Mucosa of descending colon (tissue), 3 donors: ENCODE data around the gene SLC27A1. TPM values are rescaled to one million over a fixed set of nuclear protein-coding genes. Genes with fewer than 3 reads are reported as not detected.
A peak's percentile ranks its signal among the peaks of the same experiment; 100 is the strongest.

ENCODE experiments used
- ATAC-seq: fragments of 200-7000 bp; cut with Tn5 transposase; one replicate; pipeline ENCODE4 v1.9.1; 2020; ENCODE audit warnings: mild to moderate bottlenecking, moderate library complexity
- DNase-seq, 3 donors: peaks; one replicate each; pipeline ENCODE4 v3.0.0-alpha.2; 2020
- H3K36me3 ChIP-seq: fragments of 200-600 bp; one replicate; pipeline ENCODE4 v1.8.0; 2021; ENCODE audit warnings: low read depth, mild to moderate bottlenecking
- H3K4me1 ChIP-seq: fragments of 200-600 bp; one replicate; pipeline ENCODE4 v1.8.0; 2021; ENCODE audit warnings: low read depth, mild to moderate bottlenecking
- H3K4me3 ChIP-seq: fragments of 200-600 bp; one replicate; pipeline ENCODE4 v1.8.0; 2021; ENCODE audit warnings: mild to moderate bottlenecking
- H3K9me3 ChIP-seq: fragments of 200-600 bp; one replicate; pipeline ENCODE4 v1.8.0; 2021; ENCODE audit warnings: mild to moderate bottlenecking
- CTCF ChIP-seq: fragments of 200-600 bp; IDR thresholded peaks from one replicate; pipeline ENCODE4 v1.8.0; 2022; ENCODE audit warnings: antibody characterized with exemption, mild to moderate bottlenecking
- intact Hi-C, 2 donors: fragments of 100-400 bp; cut with DNase I in 1 of 2; cut with micrococcal nuclease in 1 of 2; formaldehyde crosslinking; loops; one replicate each; pipeline versions ENCODE4 v1.11.0 to v1.11.1; 2022; cut with DNase I, micrococcal nuclease
- long read RNA-seq, 2 donors: library from polyadenylated mRNA; unstranded; transcript quantifications; one replicate each; pipeline ENCODE4 v2.0.0, GENCODE V29; 2019 to 2021
- total RNA-seq, 3 donors: library from RNA; stranded (reverse); fragmentation: NEBNext Ultra II Directional in 2 of 3; extraction: Animal tissue kit (Norgen Biotek cat#: 25700) in 2 of 3; gene quantifications; one replicate each; pipeline versions ENCODE4 v1.2.1 to v1.2.4, GENCODE V29; 2021 to 2023
- donor health status: DM: no; HTN: no; CAD: no; lungs with moderate emphysema.
- donor health status: DM: no; HTN: no; CAD: no.
- donor health status: DM: no; HTN: yes; CAD: no.

The SLC27A1 gene
- 10 to 100 TPM in 1 of 3 donors, 1 to 10 TPM in 2; 5.7 to 17.2 (median 6.2) TPM for total RNA-seq
- long read RNA-seq, donor 1, transcript SLC27A1-201 (12 exons, 3,594 nt), result major isoform, 9 of 31 reads
- long read RNA-seq, donor 1, partial matches to known transcripts, result 8 of 31 reads
- long read RNA-seq, donor 1, other reads (novel, unspliced or antisense), result 14 of 31 reads
- long read RNA-seq, donor 2, partial matches to known transcripts, result 0 of 6 reads
- long read RNA-seq, donor 2, other reads (novel, unspliced or antisense), result 4 of 6 reads

GRCh38 chr19:17470068-17470841 lies at the start of gene SLC27A1:
Gene SLC27A1 (plus strand): TSS chr19:17470524. CDS start chr19:17470541, 17 bp downstream.
- DNase-seq, result peak; percentile 97 to 98 (median 97)
- H3K36me3 ChIP-seq, result no peaks in the 10 kb centered on the region
- TF ChIP-seq CTCF, result no peak
- ATAC-seq, result peak; percentile 91
- intact Hi-C loops, result no loop called here
- H3K9me3 ChIP-seq, result no peaks in the 10 kb centered on the region
- H3K4me1 ChIP-seq, result no peaks in the 10 kb centered on the region
- H3K4me3 ChIP-seq, result peak within 1 kb of the TSS; percentile 38

- no peaks in the 10 kb centered on the region for H3K36me3 ChIP-seq
- no peak overlapping the region for H3K4me3 ChIP-seq
- peaks cover 11% of the 10 kb centered on the region for H3K4me1 ChIP-seq
- no peak for TF ChIP-seq CTCF
- no peaks in the 10 kb centered on the region for H3K9me3 ChIP-seq
- intact Hi-C loops, result no loop called here
- ATAC-seq, result no peak
- DNase-seq, result no peak
Measured at GRCh38 chr19:17421942-17422341, 48.4 kb upstream of the SLC27A1 start.

DNA sequence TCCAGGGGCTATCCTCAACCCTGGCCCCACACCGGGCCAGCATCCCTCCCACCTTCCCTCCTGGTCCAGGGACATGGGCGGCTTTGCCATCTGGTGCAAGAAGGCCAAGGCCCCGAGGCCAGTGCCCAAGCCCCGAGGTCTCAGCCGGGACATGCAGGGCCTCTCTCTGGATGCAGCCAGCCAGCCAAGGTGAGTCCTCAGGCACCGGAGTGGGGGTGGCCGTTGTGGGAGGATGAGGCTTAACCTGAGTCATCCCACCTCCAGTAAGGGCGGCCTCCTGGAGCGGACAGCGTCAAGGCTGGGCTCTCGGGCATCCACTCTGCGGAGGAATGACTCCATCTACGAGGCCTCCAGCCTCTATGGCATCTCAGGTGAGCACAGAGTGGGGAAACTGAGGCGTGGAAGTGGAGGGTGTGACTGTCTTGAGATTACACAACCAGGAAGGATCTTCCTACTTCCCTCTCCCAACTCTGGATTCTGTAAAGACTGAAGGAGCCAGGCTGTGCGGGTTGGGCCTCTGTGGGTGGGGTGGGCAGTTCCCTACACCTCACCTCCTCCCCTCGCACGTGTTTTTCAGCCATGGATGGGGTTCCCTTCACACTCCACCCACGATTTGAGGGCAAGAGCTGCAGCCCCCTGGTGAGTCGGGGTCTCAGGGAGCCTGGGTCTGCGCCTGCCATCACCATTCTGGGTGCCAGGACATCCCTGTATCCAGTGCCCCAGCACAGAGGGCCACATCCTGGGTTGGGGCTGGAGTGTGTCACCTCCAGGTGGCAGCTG lies 46.7 kb upstream of the SLC27A1 start:
- ATAC-seq (no peak), DNase-seq (no peak)
- no peak overlapping the region for H3K4me3 ChIP-seq
- H3K9me3 ChIP-seq, result no peaks in the 10 kb centered on the region
- H3K36me3 ChIP-seq, result no peaks in the 10 kb centered on the region
- peaks cover 11% of the 10 kb centered on the region for H3K4me1 ChIP-seq
- intact Hi-C loops, result no loop called here
- TF ChIP-seq CTCF, result no peak

- intact Hi-C loops, result no loop called here
- no peaks in the 10 kb centered on the region for H3K9me3 ChIP-seq
- no peak overlapping the region for H3K4me3 ChIP-seq
- no peak for TF ChIP-seq CTCF
- peaks cover 5% of the 10 kb centered on the region for H3K4me1 ChIP-seq
- no peaks in the 10 kb centered on the region for H3K36me3 ChIP-seq
- ATAC-seq (peak; percentile 24), DNase-seq (peak in 1 of 3 donors; percentile 31)
Measured at GRCh38 chr19:17424743-17425365, 45.5 kb upstream of the SLC27A1 start.

DNA sequence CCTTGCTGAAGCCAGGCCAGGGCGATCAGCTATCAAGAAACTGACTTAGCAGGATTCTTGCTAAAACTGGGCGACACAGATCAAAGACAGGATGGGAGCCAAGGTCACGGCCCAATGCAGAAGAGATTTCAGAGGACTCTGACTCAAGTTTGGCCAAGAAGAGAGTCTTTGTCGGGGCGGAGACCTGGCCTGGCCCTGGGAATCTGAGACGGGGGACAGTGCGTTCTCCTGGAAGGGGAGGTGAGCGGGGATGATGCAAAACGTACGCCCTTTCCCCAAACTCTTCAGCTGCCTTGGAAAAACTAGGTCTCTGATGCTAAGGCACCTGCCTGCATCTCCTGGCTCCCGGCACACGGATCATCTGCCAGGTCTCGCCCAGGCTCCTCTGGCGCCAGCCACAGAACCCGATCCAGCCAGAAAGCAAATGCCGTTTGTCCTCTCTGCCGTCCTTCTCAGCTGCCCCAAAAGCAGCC lies 40.6 kb upstream of the SLC27A1 start:
- H3K4me1 ChIP-seq, result no peaks in the 10 kb centered on the region
- TF ChIP-seq CTCF, result no peak
- H3K4me3 ChIP-seq, result no peak overlapping the region
- no peaks in the 10 kb centered on the region for H3K36me3 ChIP-seq
- H3K9me3 ChIP-seq, result no peaks in the 10 kb centered on the region
- no peak for ATAC-seq
- no peak for DNase-seq
- intact Hi-C loops, result no loop called here
